Chondrocyte (in vitro differentiated cells): Measurements from ENCODE around the gene GOLGA6L10. TPM values are rescaled to one million over a fixed set of nuclear protein-coding genes. Genes with fewer than 3 reads are reported as not detected.

Experiments
- DNase-seq: peaks from one replicate; pipeline ENCODE4 v3.0.0; 2021; ENCODE audit warnings: mixed read lengths, low spot score
- H3K27ac Mint-ChIP-seq: one replicate; pipeline ENCODE4 v1.8.0; 2021; ENCODE audit warnings: mild to moderate bottlenecking, moderate library complexity, mixed read lengths; ENCODE audit not compliant: unreplicated experiment
- H3K27me3 Mint-ChIP-seq: 2 replicates; pipeline ENCODE4 v1.8.0; 2021; ENCODE audit warnings: low read depth, mixed read lengths
- H3K36me3 Mint-ChIP-seq: 2 replicates; pipeline ENCODE4 v1.8.0; 2021; ENCODE audit warnings: low read depth, mixed read lengths
- H3K4me1 Mint-ChIP-seq: 2 replicates; pipeline ENCODE4 v1.8.0; 2021; ENCODE audit warnings: low read depth, mild to moderate bottlenecking, mixed read lengths
- H3K4me3 Mint-ChIP-seq: one replicate; pipeline ENCODE4 v1.8.0; 2021; ENCODE audit warnings: mild to moderate bottlenecking, moderate library complexity, mixed read lengths; ENCODE audit not compliant: unreplicated experiment
- H3K9me3 Mint-ChIP-seq: 2 replicates; pipeline ENCODE4 v1.8.0; 2021; ENCODE audit warnings: low read depth, mixed read lengths
- CTCF ChIP-seq: fragments of 200-600 bp; sonication (generic); IDR thresholded peaks from 2 replicates; pipeline ENCODE4 v1.5.0; 2021; ENCODE audit warnings: antibody characterized with exemption, mild to moderate bottlenecking, moderate library complexity
- total RNA-seq: library from RNA; stranded (reverse); gene quantifications from 3 replicates; pipeline ENCODE4 v1.2.1, GENCODE V29; 2021

Gene GOLGA6L10
- total RNA-seq, 1 donor from 2014 or later, result 2.0 TPM

GRCh38 chr15:82297546-82297945 is 51.7 kb downstream of the GOLGA6L10 start:
- Mint-ChIP-seq H3K4me1 (peaks cover 17% of the 10 kb centered on the region), H3K27ac (no peak overlapping the region), H3K9me3 (no peaks in the 10 kb centered on the region), H3K27me3 (no peaks in the 10 kb centered on the region), H3K36me3 (no peaks in the 10 kb centered on the region), H3K4me3 (no peak overlapping the region)
- DNase-seq, result no peak
- no peak for TF ChIP-seq CTCF

- peaks cover 6% of the 10 kb centered on the region for H3K27me3 Mint-ChIP-seq
- H3K4me3 Mint-ChIP-seq, result no peak overlapping the region
- DNase-seq, result no peak
- peaks cover 2% of the 10 kb centered on the region for H3K36me3 Mint-ChIP-seq
- no peaks in the 10 kb centered on the region for H3K4me1 Mint-ChIP-seq
- peaks cover 6% of the 10 kb centered on the region for H3K9me3 Mint-ChIP-seq
- H3K27ac Mint-ChIP-seq, result no peak overlapping the region
- TF ChIP-seq CTCF, result no peak
Measured at GRCh38 chr15:82294061-82294690, 55.1 kb downstream of the GOLGA6L10 start.

GRCh38 chr15:82292271-82292670 is 57.0 kb downstream of the GOLGA6L10 start:
- DNase-seq, result no peak
- H3K4me1 Mint-ChIP-seq, result no peaks in the 10 kb centered on the region
- no peak overlapping the region for H3K4me3 Mint-ChIP-seq
- H3K36me3 Mint-ChIP-seq, result peaks cover 2% of the 10 kb centered on the region
- peaks cover 9% of the 10 kb centered on the region for H3K9me3 Mint-ChIP-seq
- H3K27ac Mint-ChIP-seq, result no peak overlapping the region
- peaks cover 6% of the 10 kb centered on the region for H3K27me3 Mint-ChIP-seq
- TF ChIP-seq CTCF, result no peak

Other genes with a start within 250 kb of the GOLGA6L10 start
- 15.7 to 19.4 TPM (median 16.6 TPM) in 3 replicates for gene EFL1, start 86.7 kb downstream of the GOLGA6L10 start, total RNA-seq
- 0.90 to 5.1 TPM (median 1.0 TPM) in 3 replicates for gene SAXO2, start 86.7 kb downstream of the GOLGA6L10 start, total RNA-seq
- 2.4 to 4.2 TPM (median 2.9 TPM) in 3 replicates for gene GOLGA6L9, start 80.3 kb upstream of the GOLGA6L10 start, total RNA-seq
- 991 to 1,247 TPM (median 1,001 TPM) in 3 replicates for gene RPS17, start 191.0 kb upstream of the GOLGA6L10 start, total RNA-seq